ENCODE results near the gene UBFD1.
"Not testable (repeated sequence)": the region's sequence is repeated elsewhere in the genome, so short reads cannot be mapped to it uniquely, and the experiment has no call there.

The UBFD1 gene

DNA sequence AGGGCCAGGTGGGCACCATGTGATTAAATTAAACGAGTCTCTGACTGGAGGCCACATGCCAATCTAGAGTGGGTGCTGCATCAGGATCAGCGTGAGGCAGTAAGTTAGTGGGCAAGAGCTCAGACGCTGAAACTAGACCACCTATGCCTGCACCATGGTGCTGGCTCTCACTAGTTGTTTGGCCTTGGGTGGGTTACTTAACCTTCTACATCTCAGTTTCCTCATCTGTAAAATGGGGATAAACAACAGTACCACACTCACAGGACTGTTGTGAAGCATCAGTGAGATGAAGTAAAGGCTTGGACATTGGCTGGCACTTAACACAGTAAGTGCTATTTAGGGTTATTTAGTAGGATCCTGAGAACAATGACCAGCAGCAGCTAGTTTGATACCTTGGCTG is 32.7 kb downstream of the UBFD1 start:
- H3K27me3 ChIP-seq (ENCODE audit: low read depth, low read length): no peaks in the 10 kb centered on the region
- no peaks in the 10 kb centered on the region for H3K9me3 ChIP-seq (ENCODE audit: control insufficient read depth in 1 of 2, low read length in 2 of 2)
- H3K4me1 ChIP-seq (ENCODE audit: control insufficient read depth in 1 of 2, insufficient read depth in 2 of 2, low read length in 2 of 2): peaks cover 4 to 22% of the 10 kb centered on the region in 2 donors
- H3K4me3 ChIP-seq (ENCODE audit: low read depth in 1 of 2, low read length in 2 of 2): no peak overlapping the region
- H3K27ac ChIP-seq (ENCODE audit: low read length): no peak overlapping the region
- peaks cover 45 to 60% of the 10 kb centered on the region in 2 donors for H3K36me3 ChIP-seq (ENCODE audit: control insufficient read depth in 1 of 2, insufficient read depth in 2 of 2, low read length in 2 of 2)

DNA sequence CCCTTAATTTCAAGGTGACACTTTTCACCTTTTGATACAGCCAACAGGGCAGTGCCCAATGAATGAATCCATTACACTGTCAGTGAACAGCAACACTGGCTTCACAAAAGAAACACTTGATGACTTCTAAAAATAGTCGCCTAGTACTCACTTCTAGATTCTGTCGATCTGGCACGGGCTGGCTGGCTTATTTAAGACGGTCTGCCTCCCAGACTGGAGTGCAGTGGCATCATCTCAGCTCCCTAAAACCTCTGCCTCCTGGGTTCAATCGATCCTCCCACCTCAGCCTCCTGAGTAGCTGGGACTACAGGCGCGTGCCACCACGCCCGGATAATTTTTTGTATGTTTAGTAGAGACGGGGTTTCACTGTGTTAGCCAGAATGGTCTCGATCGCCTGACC is 36.7 kb downstream of the UBFD1 start:
- Histone ChIP-seq H3K27ac (ENCODE audit: low read length) (no peak overlapping the region), H3K27me3 (ENCODE audit: low read depth, low read length) (no peaks in the 10 kb centered on the region), H3K9me3 (ENCODE audit: control insufficient read depth in 1 of 2, low read length in 2 of 2) (no peaks in the 10 kb centered on the region), H3K4me1 (ENCODE audit: control insufficient read depth in 1 of 2, insufficient read depth in 2 of 2, low read length in 2 of 2) (peaks cover 7 to 19% of the 10 kb centered on the region in 2 donors), H3K36me3 (ENCODE audit: control insufficient read depth in 1 of 2, insufficient read depth in 2 of 2, low read length in 2 of 2) (peaks cover 23 to 41% of the 10 kb centered on the region in 2 donors), H3K4me3 (ENCODE audit: low read depth in 1 of 2, low read length in 2 of 2) (no peak overlapping the region)

DNA sequence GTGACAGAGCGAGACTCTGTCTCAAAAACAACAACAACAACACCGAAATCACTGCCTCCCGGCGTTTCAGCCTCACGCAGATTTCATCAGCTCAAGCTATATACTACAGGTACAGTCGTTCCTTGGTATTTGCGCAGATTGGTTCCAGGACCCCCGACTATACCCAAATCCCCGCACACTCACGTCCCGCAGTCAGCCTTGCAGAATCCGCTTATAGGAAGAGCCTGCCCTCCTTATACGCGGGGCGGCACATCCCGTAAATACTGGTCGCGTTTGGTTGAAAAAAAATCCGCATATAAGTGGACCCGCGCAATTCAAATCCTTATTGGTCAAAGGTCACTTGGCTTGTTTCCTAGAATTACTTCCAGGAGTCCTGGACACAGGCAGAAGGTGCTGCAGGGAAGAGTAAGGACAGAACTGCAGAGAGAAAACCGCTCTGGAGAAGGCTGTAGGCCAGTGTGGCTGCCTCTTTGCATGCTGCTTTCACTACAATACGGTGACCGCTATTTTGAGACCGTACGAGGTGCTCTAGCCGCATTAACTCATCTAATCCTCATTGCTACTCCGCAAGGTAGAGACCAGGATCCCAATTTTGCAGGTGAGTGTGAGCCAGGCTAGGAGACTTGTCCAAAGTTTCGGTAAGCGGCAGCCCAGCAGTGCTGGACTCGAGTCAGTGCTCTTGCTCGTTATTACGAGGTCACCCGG is 37.9 kb downstream of the UBFD1 start:
- Histone ChIP-seq H3K27me3 (ENCODE audit: low read depth, low read length) (no peaks in the 10 kb centered on the region), H3K9me3 (ENCODE audit: control insufficient read depth in 1 of 2, low read length in 2 of 2) (no peaks in the 10 kb centered on the region), H3K4me3 (ENCODE audit: low read depth in 1 of 2, low read length in 2 of 2) (peak overlapping the region; percentile 88 to 99), H3K36me3 (ENCODE audit: control insufficient read depth in 1 of 2, insufficient read depth in 2 of 2, low read length in 2 of 2) (peaks cover 20 to 29% of the 10 kb centered on the region in 2 donors), H3K27ac (ENCODE audit: low read length) (peak overlapping the region; percentile 77), H3K4me1 (ENCODE audit: control insufficient read depth in 1 of 2, insufficient read depth in 2 of 2, low read length in 2 of 2) (peaks cover 7 to 19% of the 10 kb centered on the region in 2 donors)

DNA sequence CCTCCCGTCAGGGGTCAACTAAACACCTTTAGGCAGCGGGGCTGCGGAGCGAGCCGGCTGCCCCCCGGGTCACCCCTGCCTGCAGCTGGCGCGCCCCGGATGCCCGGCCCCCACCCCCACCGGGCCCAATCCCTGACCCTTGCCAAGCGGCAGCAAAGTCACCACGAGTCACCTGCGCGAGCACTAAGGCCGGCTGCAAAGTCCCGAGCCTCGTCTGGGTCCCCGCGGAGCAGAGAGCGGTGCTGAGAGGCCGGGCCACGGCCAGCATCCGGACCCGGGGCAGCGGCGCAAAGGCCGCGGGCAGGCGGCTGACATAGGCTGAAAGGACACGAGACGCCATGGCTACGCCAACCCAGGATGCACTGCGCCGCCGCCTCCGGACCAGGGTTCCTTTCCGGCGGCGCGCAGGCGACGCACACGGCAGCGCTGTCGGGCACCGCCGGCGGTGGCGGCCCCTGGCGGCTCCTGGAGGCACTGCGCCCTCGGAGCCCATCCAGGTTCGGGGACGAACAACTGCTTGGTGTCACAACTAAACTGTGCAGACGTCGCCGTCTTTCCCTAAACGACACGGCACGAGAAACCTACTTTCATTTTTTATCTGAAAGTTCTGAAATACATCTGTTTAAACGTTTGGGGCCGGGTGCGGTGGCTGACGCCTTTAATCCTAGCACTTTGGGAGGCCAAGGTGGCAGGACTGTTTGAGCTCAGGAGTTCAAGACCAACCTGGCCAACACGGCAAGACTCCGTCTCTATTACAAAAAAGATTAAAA is 38.6 kb downstream of the UBFD1 start, which contains the start of gene NDUFAB1:
TSS of gene NDUFAB1 (minus strand) at position 366 of the 770 bp plus-strand sequence. CDS start at position 340, 26 bp downstream.
- no peaks in the 10 kb centered on the region for H3K27me3 ChIP-seq (ENCODE audit: low read depth, low read length)
- no peaks in the 10 kb centered on the region for H3K9me3 ChIP-seq (ENCODE audit: control insufficient read depth in 1 of 2, low read length in 2 of 2)
- peaks cover 7 to 19% of the 10 kb centered on the region in 2 donors for H3K4me1 ChIP-seq (ENCODE audit: control insufficient read depth in 1 of 2, insufficient read depth in 2 of 2, low read length in 2 of 2)
- peak within 1 kb of the TSS; percentile 88 to 99 for H3K4me3 ChIP-seq (ENCODE audit: low read depth in 1 of 2, low read length in 2 of 2)
- peaks cover 19 to 26% of the 10 kb centered on the region in 2 donors for H3K36me3 ChIP-seq (ENCODE audit: control insufficient read depth in 1 of 2, insufficient read depth in 2 of 2, low read length in 2 of 2)
- H3K27ac ChIP-seq (ENCODE audit: low read length): peak within 1 kb of the TSS; percentile 77

DNA sequence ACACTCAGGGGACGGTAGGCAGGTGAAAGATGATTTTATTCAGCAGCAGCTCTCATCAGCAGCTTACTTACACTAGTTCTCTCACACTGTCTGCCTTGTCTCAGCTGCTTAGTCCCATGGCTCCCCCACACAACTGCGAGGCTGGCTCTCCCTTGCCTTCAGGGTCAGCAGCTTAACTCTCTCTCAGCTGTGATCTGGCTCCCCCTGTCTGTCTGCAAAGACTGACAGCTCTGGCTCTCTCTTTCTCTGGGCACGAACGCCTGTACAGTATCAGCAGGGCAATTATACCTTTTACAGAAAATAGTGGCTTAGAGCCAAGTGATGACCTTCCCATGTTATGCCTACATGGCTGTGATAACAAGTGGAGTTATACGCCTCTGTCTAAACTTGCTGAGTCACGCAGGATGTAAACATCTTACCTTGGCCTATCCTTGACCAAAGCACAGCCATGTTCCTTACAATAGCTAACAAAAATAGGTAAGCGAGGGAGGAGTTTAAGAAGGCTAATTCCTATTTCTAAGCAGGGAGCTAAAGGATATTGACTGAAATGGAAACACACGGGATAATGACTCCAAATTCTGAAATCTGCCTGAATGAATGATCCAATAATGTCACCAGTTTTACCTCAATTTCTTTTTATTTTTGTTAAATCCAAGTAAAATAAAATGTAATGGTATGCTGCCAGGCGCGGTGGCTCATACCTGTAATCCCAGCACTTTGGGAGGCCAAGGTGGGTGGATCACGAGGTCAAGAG is 39.7 kb downstream of the UBFD1 start:
- Histone ChIP-seq H3K4me1 (ENCODE audit: control insufficient read depth in 1 of 2, insufficient read depth in 2 of 2, low read length in 2 of 2) (peaks cover 4 to 19% of the 10 kb centered on the region in 2 donors), H3K4me3 (ENCODE audit: low read depth in 1 of 2, low read length in 2 of 2) (no peak overlapping the region), H3K9me3 (ENCODE audit: control insufficient read depth in 1 of 2, low read length in 2 of 2) (no peaks in the 10 kb centered on the region), H3K27ac (ENCODE audit: low read length) (no peak overlapping the region), H3K36me3 (ENCODE audit: control insufficient read depth in 1 of 2, insufficient read depth in 2 of 2, low read length in 2 of 2) (peaks cover 8 to 18% of the 10 kb centered on the region in 2 donors), H3K27me3 (ENCODE audit: low read depth, low read length) (no peaks in the 10 kb centered on the region)

DNA sequence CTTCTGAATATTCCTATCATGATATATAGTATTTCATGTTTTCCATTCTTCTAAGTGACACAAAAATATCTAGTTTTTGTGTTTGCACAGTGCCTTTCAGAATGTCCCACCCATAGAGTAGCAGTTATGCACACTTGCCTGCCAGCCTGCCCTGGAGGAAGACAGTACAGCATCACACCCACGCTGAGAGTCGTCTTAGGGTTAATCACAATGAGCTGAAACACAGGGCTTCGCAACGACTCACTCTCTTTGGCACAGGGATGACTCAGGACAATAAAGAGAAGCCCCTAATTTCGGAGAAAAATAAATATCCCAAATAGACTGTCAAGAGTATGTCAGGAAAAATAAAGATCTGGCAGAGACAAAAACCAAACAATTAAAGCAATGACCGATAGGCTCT is 50.2 kb downstream of the UBFD1 start:
- Histone ChIP-seq H3K4me1 (ENCODE audit: control insufficient read depth in 1 of 2, insufficient read depth in 2 of 2, low read length in 2 of 2) (no peaks in the 10 kb centered on the region), H3K27me3 (ENCODE audit: low read depth, low read length) (no peaks in the 10 kb centered on the region), H3K27ac (ENCODE audit: low read length) (no peak overlapping the region), H3K36me3 (ENCODE audit: control insufficient read depth in 1 of 2, insufficient read depth in 2 of 2, low read length in 2 of 2) (peaks cover 9 to 46% of the 10 kb centered on the region in 2 donors), H3K4me3 (ENCODE audit: low read depth in 1 of 2, low read length in 2 of 2) (no peak overlapping the region), H3K9me3 (ENCODE audit: control insufficient read depth in 1 of 2, low read length in 2 of 2) (no peaks in the 10 kb centered on the region)

DNA sequence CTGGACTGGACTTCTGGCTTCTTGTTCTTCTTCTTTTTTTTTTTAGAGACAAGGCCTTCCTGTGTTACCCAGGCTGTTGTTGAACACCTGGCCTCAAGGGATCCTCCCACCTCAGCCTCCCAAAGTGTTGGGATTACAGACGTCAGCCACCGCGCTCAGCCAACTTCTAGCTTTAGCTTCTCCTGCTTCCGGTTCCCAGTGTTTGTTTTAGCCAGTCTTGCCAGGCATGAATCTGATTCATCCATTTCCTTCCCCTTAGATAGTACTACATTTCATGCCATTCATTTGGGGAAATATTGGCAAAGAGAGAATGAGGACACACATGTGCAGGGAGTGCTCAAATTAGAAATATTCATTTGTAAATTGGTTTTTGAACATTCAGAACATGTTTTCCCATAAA is 50.7 kb downstream of the UBFD1 start:
- no peaks in the 10 kb centered on the region for H3K27me3 ChIP-seq (ENCODE audit: low read depth, low read length)
- no peaks in the 10 kb centered on the region for H3K4me1 ChIP-seq (ENCODE audit: control insufficient read depth in 1 of 2, insufficient read depth in 2 of 2, low read length in 2 of 2)
- peaks cover 9 to 46% of the 10 kb centered on the region in 2 donors for H3K36me3 ChIP-seq (ENCODE audit: control insufficient read depth in 1 of 2, insufficient read depth in 2 of 2, low read length in 2 of 2)
- no peak overlapping the region for H3K27ac ChIP-seq (ENCODE audit: low read length)
- H3K9me3 ChIP-seq (ENCODE audit: control insufficient read depth in 1 of 2, low read length in 2 of 2): no peaks in the 10 kb centered on the region
- no peak overlapping the region for H3K4me3 ChIP-seq (ENCODE audit: low read depth in 1 of 2, low read length in 2 of 2)

DNA sequence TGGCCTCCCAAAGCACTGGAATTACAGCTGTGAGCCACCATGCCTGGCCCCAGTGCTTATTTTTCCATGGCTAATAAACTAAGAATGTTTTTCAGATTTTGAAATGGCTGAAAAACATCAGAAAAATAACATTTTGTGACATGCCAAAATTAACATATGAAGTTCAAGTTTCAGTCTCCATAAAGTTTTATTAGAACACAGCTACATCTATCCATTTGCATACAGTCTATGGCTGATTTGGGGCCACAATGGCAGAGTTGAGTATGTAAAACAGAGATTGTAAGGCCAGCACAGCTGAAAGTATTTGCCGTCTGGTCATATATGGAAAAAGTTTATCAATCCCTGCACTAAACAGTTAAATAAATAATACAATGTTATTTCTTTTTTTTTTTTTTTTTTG is 52.4 kb downstream of the UBFD1 start:
- Histone ChIP-seq H3K36me3 (ENCODE audit: control insufficient read depth in 1 of 2, insufficient read depth in 2 of 2, low read length in 2 of 2) (peaks cover 0 to 45% of the 10 kb centered on the region in 2 donors), H3K27ac (ENCODE audit: low read length) (no peak overlapping the region), H3K4me1 (ENCODE audit: control insufficient read depth in 1 of 2, insufficient read depth in 2 of 2, low read length in 2 of 2) (no peaks in the 10 kb centered on the region), H3K27me3 (ENCODE audit: low read depth, low read length) (no peaks in the 10 kb centered on the region), H3K4me3 (ENCODE audit: low read depth in 1 of 2, low read length in 2 of 2) (no peak overlapping the region), H3K9me3 (ENCODE audit: control insufficient read depth in 1 of 2, low read length in 2 of 2) (no peaks in the 10 kb centered on the region)

DNA sequence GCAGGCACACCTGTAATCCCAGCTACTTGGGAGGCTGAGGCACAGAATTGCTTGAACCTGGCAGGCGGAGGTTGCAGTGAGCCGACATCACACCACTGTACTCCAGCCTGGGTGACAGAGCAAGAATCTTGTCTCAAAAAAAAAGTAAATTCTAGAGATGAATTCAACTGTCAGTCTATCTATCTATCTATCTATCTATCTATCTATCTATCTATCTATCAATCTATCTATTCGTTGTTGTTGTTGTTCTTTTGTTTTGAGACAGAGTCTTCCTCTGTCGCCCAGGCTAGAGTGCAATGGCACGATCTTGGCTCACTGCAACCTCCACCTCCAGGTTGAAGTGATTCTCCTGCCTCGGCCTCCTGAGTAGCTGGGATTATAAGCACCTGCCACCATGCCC is 53.4 kb downstream of the UBFD1 start:
- peaks cover 0 to 42% of the 10 kb centered on the region in 2 donors for H3K36me3 ChIP-seq (ENCODE audit: control insufficient read depth in 1 of 2, insufficient read depth in 2 of 2, low read length in 2 of 2)
- H3K9me3 ChIP-seq (ENCODE audit: control insufficient read depth in 1 of 2, low read length in 2 of 2); H3K4me1 ChIP-seq (ENCODE audit: control insufficient read depth in 1 of 2, insufficient read depth in 2 of 2, low read length in 2 of 2); H3K4me3 ChIP-seq (ENCODE audit: low read depth in 1 of 2, low read length in 2 of 2); H3K27ac ChIP-seq (ENCODE audit: low read length); H3K27me3 ChIP-seq (ENCODE audit: low read depth, low read length): not testable (repeated sequence)

DNA sequence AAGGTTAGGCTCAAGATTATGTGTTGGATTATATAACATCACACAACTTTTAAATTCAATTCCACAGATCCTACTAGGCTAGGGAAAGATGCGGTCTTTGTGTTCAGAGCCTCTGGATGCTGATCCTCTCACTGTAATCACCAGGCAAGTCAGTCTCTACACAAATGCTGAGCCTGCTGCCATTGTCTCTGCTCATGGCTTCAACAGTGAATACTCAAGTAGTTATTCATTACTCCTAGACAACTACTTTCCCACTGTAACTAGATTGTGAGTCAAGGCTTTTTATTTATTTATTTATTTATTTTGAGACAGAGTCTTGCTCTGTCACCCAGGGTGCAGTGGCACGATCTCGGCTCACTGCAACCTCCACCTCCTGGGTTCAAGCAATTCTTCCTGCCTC is 54.4 kb downstream of the UBFD1 start:
- no peaks in the 10 kb centered on the region for H3K27me3 ChIP-seq (ENCODE audit: low read depth, low read length)
- no peak overlapping the region for H3K4me3 ChIP-seq (ENCODE audit: low read depth in 1 of 2, low read length in 2 of 2)
- H3K27ac ChIP-seq (ENCODE audit: low read length): no peak overlapping the region
- peaks cover 0 to 46% of the 10 kb centered on the region in 2 donors for H3K36me3 ChIP-seq (ENCODE audit: control insufficient read depth in 1 of 2, insufficient read depth in 2 of 2, low read length in 2 of 2)
- H3K4me1 ChIP-seq (ENCODE audit: control insufficient read depth in 1 of 2, insufficient read depth in 2 of 2, low read length in 2 of 2): no peaks in the 10 kb centered on the region
- no peaks in the 10 kb centered on the region for H3K9me3 ChIP-seq (ENCODE audit: control insufficient read depth in 1 of 2, low read length in 2 of 2)

DNA sequence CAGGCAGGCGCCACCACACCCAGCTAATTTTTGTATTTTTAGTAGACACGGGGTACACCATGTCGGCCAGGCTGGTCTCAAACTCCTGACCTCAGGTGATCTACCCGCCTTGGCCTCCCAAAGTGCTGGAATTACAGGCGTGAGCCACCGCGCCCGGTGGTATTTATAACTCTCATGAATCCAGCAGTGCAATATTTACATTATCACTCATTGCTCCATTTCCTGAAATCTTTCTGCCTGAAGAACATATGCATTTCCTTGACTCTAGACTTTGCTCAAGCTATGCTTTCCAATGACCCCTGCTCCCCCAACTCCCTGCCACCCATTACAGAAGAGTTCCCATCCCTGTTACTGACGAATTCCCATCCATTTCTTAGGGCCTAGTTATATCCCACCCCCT is 58.3 kb downstream of the UBFD1 start:
- Histone ChIP-seq H3K27ac (ENCODE audit: low read length) (no peak overlapping the region), H3K4me1 (ENCODE audit: control insufficient read depth in 1 of 2, insufficient read depth in 2 of 2, low read length in 2 of 2) (no peaks in the 10 kb centered on the region), H3K36me3 (ENCODE audit: control insufficient read depth in 1 of 2, insufficient read depth in 2 of 2, low read length in 2 of 2) (peaks cover 21 to 62% of the 10 kb centered on the region in 2 donors), H3K9me3 (ENCODE audit: control insufficient read depth in 1 of 2, low read length in 2 of 2) (no peaks in the 10 kb centered on the region), H3K4me3 (ENCODE audit: low read depth in 1 of 2, low read length in 2 of 2) (no peak overlapping the region), H3K27me3 (ENCODE audit: low read depth, low read length) (no peaks in the 10 kb centered on the region)

Measured in muscle layer of duodenum (tissue), 2 donors.